ENCODE data around the gene PPP1R15B.

- TF ChIP-seq CTCF (IDR thresholded peaks at IDR 0.05) (no peak), POLR2A (IDR thresholded peaks at IDR 0.05) (no peak)
These were observed 3.0 kb downstream of the PPP1R15B start for GRCh38 chr1:204408602-204409001.

Data from testis (tissue), 2 donors.